H9 (cell line): ENCODE measurements around the gene LRP1B. TPM values are rescaled to one million over a fixed set of nuclear protein-coding genes. Genes with fewer than 3 reads are reported as not detected.

Experiments used
- DNase-seq: peaks from one replicate; pipeline ENCODE4 v3.0.0-alpha.2; 2017
- H2AFZ ChIP-seq: one replicate; pipeline ENCODE4 v1.6.1; 2013; ENCODE audit warnings: mild to moderate bottlenecking, low read length, control low read depth, moderate library complexity
- H2AK5ac ChIP-seq: 2 replicates; pipeline ENCODE4 v1.6.1; 2013; ENCODE audit warnings: low read length, control low read depth, mixed read lengths; ENCODE audit not compliant: insufficient read length
- H2BK120ac ChIP-seq: one replicate; pipeline ENCODE4 v1.6.1; 2013; ENCODE audit warnings: low read depth, mild to moderate bottlenecking, low read length, control low read depth, inconsistent platforms; ENCODE audit not compliant: poor library complexity, severe bottlenecking
- H2BK12ac ChIP-seq: 2 replicates; pipeline ENCODE4 v1.6.1; 2013; ENCODE audit warnings: low read length, control low read depth, mixed read lengths, low read depth; ENCODE audit not compliant: insufficient read length
- H2BK15ac ChIP-seq: 2 replicates; pipeline ENCODE4 v1.6.1; 2013; ENCODE audit warnings: low read depth, low read length, control low read depth
- H2BK20ac ChIP-seq: one replicate; pipeline ENCODE4 v1.6.1; 2013; ENCODE audit warnings: low read depth, mild to moderate bottlenecking, low read length, control low read depth, inconsistent platforms; ENCODE audit not compliant: poor library complexity, severe bottlenecking
- H2BK5ac ChIP-seq: 2 replicates; pipeline ENCODE4 v1.6.1; 2013; ENCODE audit warnings: low read length, control low read depth, mixed read lengths; ENCODE audit not compliant: insufficient read length
- H3K14ac ChIP-seq: 2 replicates; pipeline ENCODE4 v1.6.1; 2013; ENCODE audit warnings: low read length, control low read depth; ENCODE audit not compliant: insufficient read depth
- H3K18ac ChIP-seq: 2 replicates; pipeline ENCODE4 v1.6.1; 2013; ENCODE audit warnings: low read depth, mild to moderate bottlenecking, mixed read lengths, low read length, control low read depth; ENCODE audit not compliant: insufficient read length
- H3K23ac ChIP-seq: 2 replicates; pipeline ENCODE4 v1.6.1; 2013; ENCODE audit warnings: low read length, control low read depth, mixed read lengths, low read depth; ENCODE audit not compliant: insufficient read length
- H3K23me2 ChIP-seq: 2 replicates; pipeline ENCODE4 v1.6.1; 2013; ENCODE audit warnings: low read depth, mild to moderate bottlenecking, mixed read lengths, low read length, control low read depth; ENCODE audit not compliant: insufficient read length, poor library complexity, severe bottlenecking
- H3K27ac ChIP-seq: 2 replicates; pipeline ENCODE4 v1.5.1; 2013; ENCODE audit warnings: low read length, control low read depth, mixed read lengths, low read depth; ENCODE audit not compliant: insufficient read length
- H3K27me3 ChIP-seq: 2 replicates; pipeline ENCODE4 v1.6.1; 2013; ENCODE audit warnings: low read length, control low read depth, inconsistent platforms; ENCODE audit not compliant: insufficient read depth
- H3K4ac ChIP-seq: 2 replicates; pipeline ENCODE4 v1.6.1; 2013; ENCODE audit warnings: low read depth, mild to moderate bottlenecking, control low read depth, inconsistent platforms, low read length, moderate library complexity
- H3K4me1 ChIP-seq: 2 replicates; pipeline ENCODE4 v1.6.1; 2013; ENCODE audit warnings: low read length, control low read depth, inconsistent platforms; ENCODE audit not compliant: insufficient read depth
- H3K4me2 ChIP-seq: 2 replicates; pipeline ENCODE4 v1.6.1; 2013; ENCODE audit warnings: low read length, control low read depth, mixed read lengths; ENCODE audit not compliant: insufficient read length, insufficient read depth
- H3K56ac ChIP-seq: 2 replicates; pipeline ENCODE4 v1.6.1; 2013; ENCODE audit warnings: low read depth, mild to moderate bottlenecking, mixed read lengths, low read length, control low read depth; ENCODE audit not compliant: insufficient read length
- H3K79me1 ChIP-seq: 2 replicates; pipeline ENCODE4 v1.6.1; 2013; ENCODE audit warnings: low read depth, mild to moderate bottlenecking, moderate library complexity, low read length, control low read depth, inconsistent platforms; ENCODE audit not compliant: insufficient read depth, poor library complexity, severe bottlenecking
- H3K79me2 ChIP-seq: 2 replicates; pipeline ENCODE4 v1.6.1; 2013; ENCODE audit warnings: low read length, control low read depth, inconsistent platforms; ENCODE audit not compliant: insufficient read depth
- H3K9ac ChIP-seq: 2 replicates; pipeline ENCODE4 v1.6.1; 2013; ENCODE audit warnings: low read length, control low read depth, mixed read lengths; ENCODE audit not compliant: insufficient read length; ENCODE audit errors: extremely low read depth
- H3K9me3 ChIP-seq: one replicate; pipeline ENCODE4 v1.6.1; 2013; ENCODE audit warnings: low read depth, low read length, inconsistent platforms; ENCODE audit not compliant: control insufficient read depth
- H3T11ph ChIP-seq: one replicate; pipeline ENCODE4 v1.6.1; 2013; ENCODE audit warnings: mild to moderate bottlenecking, low read length, control low read depth, inconsistent platforms
- H4K20me1 ChIP-seq: one replicate; pipeline ENCODE4 v1.6.1; 2013; ENCODE audit not compliant: control insufficient read depth, insufficient read length, insufficient read depth
- H4K5ac ChIP-seq: 2 replicates; pipeline ENCODE4 v1.6.1; 2013; ENCODE audit warnings: low read depth, mild to moderate bottlenecking, mixed read lengths, low read length, control low read depth; ENCODE audit not compliant: insufficient read length
- H4K8ac ChIP-seq: replicated peaks from 2 replicates; pipeline ENCODE4 v1.6.1; 2013; ENCODE audit warnings: low read length, control low read depth, mixed read lengths, low read depth; ENCODE audit not compliant: insufficient read length
- H4K91ac ChIP-seq: 2 replicates; pipeline ENCODE4 v1.6.1; 2013; ENCODE audit warnings: low read depth, mild to moderate bottlenecking, moderate library complexity, mixed read lengths, low read length, control low read depth; ENCODE audit not compliant: insufficient read length
- H3K27ac Mint-ChIP-seq, 3 experiments: 2 replicates in 2 of 3; 3 replicates in 1 of 3; pipeline ENCODE4 v1.8.0; 2020 to 2021; ENCODE audit warnings: mixed read lengths in 3 of 3, mild to moderate bottlenecking in 1 of 3, moderate library complexity in 1 of 3
- H3K27me3 Mint-ChIP-seq: 2 replicates; pipeline ENCODE4 v1.8.0; 2021; ENCODE audit warnings: low read depth, mild to moderate bottlenecking, moderate library complexity, mixed read lengths
- H3K36me3 Mint-ChIP-seq, 3 experiments: 2 replicates in 2 of 3; 3 replicates in 1 of 3; pipeline ENCODE4 v1.8.0; 2020 to 2021; ENCODE audit warnings: low read depth in 3 of 3, mixed read lengths in 3 of 3; ENCODE audit not compliant: insufficient read depth in 1 of 3
- H3K4me1 Mint-ChIP-seq, 2 experiments: 2 replicates each; pipeline ENCODE4 v1.8.0; 2020; ENCODE audit warnings: mixed read lengths in 2 of 2
- H3K4me3 Mint-ChIP-seq, 2 experiments: 2 replicates in 1 of 2; 3 replicates in 1 of 2; pipeline ENCODE4 v1.8.0; 2020 to 2021; ENCODE audit warnings: mild to moderate bottlenecking in 2 of 2, mixed read lengths in 2 of 2, moderate library complexity in 1 of 2
- H3K9me3 Mint-ChIP-seq, 2 experiments: 2 replicates in 1 of 2; 3 replicates in 1 of 2; pipeline ENCODE4 v1.8.0; 2020; ENCODE audit warnings: mild to moderate bottlenecking in 2 of 2, mixed read lengths in 2 of 2, moderate library complexity in 1 of 2
- CTCF ChIP-seq: fragments of 200-600 bp; sonication (generic); conservative IDR thresholded peaks from 3 replicates; pipeline ENCODE4 v1.8.0; 2021; ENCODE audit warnings: antibody characterized with exemption, mild to moderate bottlenecking
- WGBS: extraction: QIAGEN DNeasy Blood & Tissue Kit; methylation state at CpG from one replicate; pipeline ENCODE4 v1.1.7; 2013; ENCODE audit warnings: missing lambda C conversion rate, low lambda C conversion rate, mixed read lengths; ENCODE audit not compliant: insufficient read length; ENCODE audit errors: extremely low coverage; 5-methylcytosine and 5-hydroxymethylcytosine counted together
- total RNA-seq: library from RNA; stranded (reverse); gene quantifications from 2 replicates; pipeline ENCODE4 v1.2.1, GENCODE V29; 2021

LRP1B gene
- total RNA-seq, 1 experiment from 2014 or later, result not detected

GRCh38 chr2:140585016-140585415, 1545.8 kb downstream of the LRP1B start:
- H3K4me2 ChIP-seq, result no peak overlapping the region
- DNase-seq, result no peak
- H3K27me3 Mint-ChIP-seq, result no peaks in the 10 kb centered on the region
- no peak overlapping the region for H3T11ph ChIP-seq
- H3K23me2 ChIP-seq, result no peaks in the 10 kb centered on the region
- H3K14ac ChIP-seq, result no peak overlapping the region
- no peaks in the 10 kb centered on the region for H3K9me3 Mint-ChIP-seq
- H3K23ac ChIP-seq, result no peak overlapping the region
- H2BK20ac ChIP-seq, result no peak overlapping the region
- 0 out of 7 replicates have a peak, but pooled peaks cover 0 to 1% (median 0%) of the 10 kb centered on the region in 3 experiments for H3K36me3 Mint-ChIP-seq
- H4K5ac ChIP-seq, result no peak overlapping the region
- no peak overlapping the region for H3K4me3 Mint-ChIP-seq
- no peak overlapping the region for H3K9ac ChIP-seq
- no peak overlapping the region for H3K56ac ChIP-seq
- H4K8ac ChIP-seq, result no peak overlapping the region
- no peak overlapping the region for H2AK5ac ChIP-seq
- TF ChIP-seq CTCF, result no peak
- no CpG with 5 or more reads among the region's 2 CpGs for WGBS
- H3K79me2 ChIP-seq, result no peaks in the 10 kb centered on the region
- H2BK5ac ChIP-seq, result no peak overlapping the region
- H3K4me1 Mint-ChIP-seq, result no peaks in the 10 kb centered on the region
- no peak overlapping the region for H4K91ac ChIP-seq
- no peak overlapping the region for H2BK120ac ChIP-seq
- no peak overlapping the region for H2BK12ac ChIP-seq
- no peaks in the 10 kb centered on the region for H4K20me1 ChIP-seq
- H3K79me1 ChIP-seq, result no peaks in the 10 kb centered on the region
- no peak overlapping the region for H3K18ac ChIP-seq
- no peaks in the 10 kb centered on the region for H3K9me3 ChIP-seq
- no peak overlapping the region for H2BK15ac ChIP-seq
- H3K27ac ChIP-seq, result no peak overlapping the region
- H3K27me3 ChIP-seq, result no peaks in the 10 kb centered on the region
- no peaks in the 10 kb centered on the region for H3K4me1 ChIP-seq
- no peak overlapping the region for H2AFZ ChIP-seq
- no peak overlapping the region for H3K27ac Mint-ChIP-seq
- no peak overlapping the region for H3K4ac ChIP-seq
